SH-SY5Y (cell line): Measurements from ENCODE around the gene SAG.

Source experiments
- GATA2 ChIP-seq: IDR thresholded peaks from 2 replicates; pipeline ENCODE4 v1.6.1; 2011; ENCODE audit warnings: mild to moderate bottlenecking, low read depth, low read length
- GATA3 ChIP-seq: IDR thresholded peaks from 2 replicates; pipeline ENCODE4 v1.6.1; 2011; ENCODE audit warnings: low read depth, mild to moderate bottlenecking, low read length, moderate library complexity

Gene SAG

GRCh38 chr2:233369897-233370685 is 62.5 kb downstream of the SAG start:
- TF ChIP-seq GATA3 (no peak), GATA2 (no peak)

- no peak for TF ChIP-seq GATA3
- no peak for TF ChIP-seq GATA2
Observed at GRCh38 chr2:233371641-233372040, 64.0 kb downstream of the SAG start.

- no peak for TF ChIP-seq GATA3
Observed at GRCh38 chr2:233372855-233373254, 65.2 kb downstream of the SAG start.

- TF ChIP-seq GATA2 (no peak), GATA3 (no peak)
Observed at GRCh38 chr2:233373316-233373715, 65.7 kb downstream of the SAG start.

GRCh38 chr2:233375490-233376314 is 68.1 kb downstream of the SAG start:
- no peak for TF ChIP-seq GATA3

- TF ChIP-seq GATA3 (no peak), GATA2 (no peak)
Observed at GRCh38 chr2:233379034-233379433, 71.4 kb downstream of the SAG start.

- no peak for TF ChIP-seq GATA2
- TF ChIP-seq GATA3, result no peak
Observed at GRCh38 chr2:233379441-233379840, 71.8 kb downstream of the SAG start.

GRCh38 chr2:233380132-233380895 is 72.7 kb downstream of the SAG start:
- TF ChIP-seq GATA2 (no peak), GATA3 (no peak)

GRCh38 chr2:233380995-233381637 is 73.5 kb downstream of the SAG start:
- TF ChIP-seq GATA2 (no peak), GATA3 (no peak)

- TF ChIP-seq GATA3 (no peak), GATA2 (no peak)
Observed at GRCh38 chr2:233381638-233381995, 74.0 kb downstream of the SAG start.

- TF ChIP-seq GATA3, result no peak
- no peak for TF ChIP-seq GATA2
Observed at GRCh38 chr2:233384015-233384414, 76.4 kb downstream of the SAG start.

GRCh38 chr2:233384811-233385488 is 77.3 kb downstream of the SAG start:
- TF ChIP-seq GATA3 (no peak), GATA2 (no peak)

- TF ChIP-seq GATA2, result no peak
- no peak for TF ChIP-seq GATA3
Observed at GRCh38 chr2:233385489-233386044, 78.0 kb downstream of the SAG start.
